ENCODE data around the gene ISX. TPM values are rescaled to one million over a fixed set of nuclear protein-coding genes. Genes with fewer than 3 reads are reported as not detected.

ISX gene
- total and polyA plus RNA-seq, 11 donors = not detected

GRCh38 chr22:35039625-35040024, 26.3 kb upstream of the ISX start:
- TF ChIP-seq, protein P1, sequence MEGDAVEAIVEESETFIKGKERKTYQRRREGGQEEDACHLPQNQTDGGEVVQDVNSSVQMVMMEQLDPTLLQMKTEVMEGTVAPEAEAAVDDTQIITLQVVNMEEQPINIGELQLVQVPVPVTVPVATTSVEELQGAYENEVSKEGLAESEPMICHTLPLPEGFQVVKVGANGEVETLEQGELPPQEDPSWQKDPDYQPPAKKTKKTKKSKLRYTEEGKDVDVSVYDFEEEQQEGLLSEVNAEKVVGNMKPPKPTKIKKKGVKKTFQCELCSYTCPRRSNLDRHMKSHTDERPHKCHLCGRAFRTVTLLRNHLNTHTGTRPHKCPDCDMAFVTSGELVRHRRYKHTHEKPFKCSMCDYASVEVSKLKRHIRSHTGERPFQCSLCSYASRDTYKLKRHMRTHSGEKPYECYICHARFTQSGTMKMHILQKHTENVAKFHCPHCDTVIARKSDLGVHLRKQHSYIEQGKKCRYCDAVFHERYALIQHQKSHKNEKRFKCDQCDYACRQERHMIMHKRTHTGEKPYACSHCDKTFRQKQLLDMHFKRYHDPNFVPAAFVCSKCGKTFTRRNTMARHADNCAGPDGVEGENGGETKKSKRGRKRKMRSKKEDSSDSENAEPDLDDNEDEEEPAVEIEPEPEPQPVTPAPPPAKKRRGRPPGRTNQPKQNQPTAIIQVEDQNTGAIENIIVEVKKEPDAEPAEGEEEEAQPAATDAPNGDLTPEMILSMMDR (IDR thresholded peaks at IDR 0.05) = no peak
- TF ChIP-seq POLR2A (IDR thresholded peaks at IDR 0.05) = no peak
- Histone ChIP-seq H3K4me1 (no peaks in the 10 kb centered on the region), H3K27ac (no peak overlapping the region), H3K9me3 (no peaks in the 10 kb centered on the region), H3K36me3 (no peaks in the 10 kb centered on the region), H3K27me3 (peaks cover 0 to 20% (median 3%) of the 10 kb centered on the region in 9 donors), H3K4me3 (no peak overlapping the region)
- intact Hi-C loops (cut with DNase I) = loop anchor here in 1 of 10 donors (5.0 kb wide), 1 partner anchor 193 kb away; no protein-coding TSS in a partner anchor
- DNase-seq (no peak), ATAC-seq (no peak)
- 33 to 45% (median 43%) methylated on average over 7 to 10 of the region's 10 CpGs for WGBS, 4 donors

GRCh38 chr22:35043252-35043933, 22.6 kb upstream of the ISX start:
- 68 to 78% (median 71%) methylated on average over 6 of the region's 6 CpGs for WGBS, 4 donors
- Histone ChIP-seq H3K9me3 (peaks cover 0 to 5% (median 0%) of the 10 kb centered on the region in 12 donors), H3K27ac (no peak overlapping the region), H3K4me3 (no peak overlapping the region), H3K27me3 (peaks cover 0 to 47% (median 6%) of the 10 kb centered on the region in 9 donors), H3K36me3 (no peaks in the 10 kb centered on the region), H3K4me1 (no peaks in the 10 kb centered on the region)
- no peak for TF ChIP-seq POLR2A (IDR thresholded peaks at IDR 0.05)
- DNase-seq (no peak), ATAC-seq (no peak)
- intact Hi-C loops (cut with DNase I) = loop anchor here in 1 of 10 donors (5.0 kb wide), 1 partner anchor 189 kb away; no protein-coding TSS in a partner anchor

- intact Hi-C loops (cut with DNase I) = loop anchor here in 1 of 10 donors (5.0 kb wide), 1 partner anchor 188 kb away; no protein-coding TSS in a partner anchor
- no peak for ATAC-seq
- Histone ChIP-seq H3K4me3 (no peak overlapping the region), H3K27me3 (peaks cover 0 to 52% (median 3%) of the 10 kb centered on the region in 9 donors), H3K36me3 (no peaks in the 10 kb centered on the region), H3K9me3 (peaks cover 0 to 5% (median 0%) of the 10 kb centered on the region in 12 donors), H3K4me1 (no peaks in the 10 kb centered on the region), H3K27ac (no peak overlapping the region)
- no peak for TF ChIP-seq POLR2A (IDR thresholded peaks at IDR 0.05)
- WGBS, 4 donors = 45 to 75% (median 69%) methylated on average over 2 of the region's 2 CpGs
- DNase-seq = no peak
These were observed 22.0 kb upstream of the ISX start for GRCh38 chr22:35043934-35044319.

DNA sequence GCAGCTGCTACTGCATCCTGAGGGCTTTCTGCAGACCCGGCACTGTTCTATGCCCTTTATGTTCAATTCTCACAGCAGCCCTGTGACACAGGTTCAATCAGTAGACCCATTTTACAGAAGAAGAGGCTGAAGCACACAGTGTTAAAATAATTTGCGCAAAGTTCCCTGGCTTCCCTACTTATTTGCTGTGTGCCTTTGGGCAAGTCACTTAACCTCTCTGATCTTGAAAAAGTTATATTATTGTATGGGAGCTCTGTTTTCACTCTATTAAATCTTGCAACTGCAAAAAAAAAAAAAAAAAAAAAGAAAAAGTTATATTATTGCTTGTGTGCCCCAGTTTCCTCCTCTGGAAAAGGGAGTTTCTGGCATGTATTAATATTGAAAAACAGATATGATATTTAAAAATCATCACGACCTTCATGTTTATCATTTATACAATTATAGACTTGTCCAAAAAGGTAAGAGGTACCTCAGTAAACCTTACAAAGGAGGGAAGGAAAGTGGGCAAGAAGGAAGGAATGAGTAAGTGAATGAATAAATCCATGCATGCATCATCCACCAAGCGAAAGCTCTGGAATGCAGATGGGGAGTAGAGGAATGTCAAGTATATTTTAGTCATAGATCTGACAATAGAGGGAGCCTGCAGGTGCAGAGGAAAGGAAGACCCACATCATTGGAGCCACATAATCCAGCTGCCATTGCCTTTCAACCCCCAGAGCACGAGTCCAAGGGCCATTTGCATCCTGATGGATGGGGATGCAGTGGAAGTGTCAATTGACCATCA, 21.2 kb upstream of the ISX start:
- TF ChIP-seq POLR2A (IDR thresholded peaks at IDR 0.05) = no peak
- TF ChIP-seq, protein P1 (IDR thresholded peaks at IDR 0.05) = no peak

GRCh38 chr22:35045451-35045850, 20.5 kb upstream of the ISX start:
- Histone ChIP-seq H3K4me1 (no peaks in the 10 kb centered on the region), H3K36me3 (no peaks in the 10 kb centered on the region), H3K27me3 (peaks cover 0 to 47% (median 3%) of the 10 kb centered on the region in 9 donors), H3K4me3 (no peak overlapping the region), H3K9me3 (peaks cover 0 to 5% (median 0%) of the 10 kb centered on the region in 12 donors), H3K27ac (no peak overlapping the region)
- intact Hi-C loops (cut with DNase I) = no loop called here
- no peak for TF ChIP-seq POLR2A (IDR thresholded peaks at IDR 0.05)
- TF ChIP-seq, protein P1 (IDR thresholded peaks at IDR 0.05) = no peak
- ATAC-seq = no peak
- DNase-seq = no peak
- 31 to 54% (median 33%) methylated on average over 9 of the region's 9 CpGs for WGBS, 4 donors

More for the DNA sequence above, 21.2 kb upstream of the ISX start:
- DNase-seq = no peak
- no peak overlapping the region for H3K4me3 ChIP-seq
- H3K9me3 ChIP-seq = peaks cover 0 to 5% (median 0%) of the 10 kb centered on the region in 12 donors
- no peak overlapping the region for H3K27ac ChIP-seq
- intact Hi-C loops (cut with DNase I) = loop anchor here in 1 of 10 donors (5.0 kb wide), 1 partner anchor 188 kb away; no protein-coding TSS in a partner anchor
- 67 to 76% (median 73%) methylated on average over 5 of the region's 5 CpGs for WGBS, 4 donors
- H3K27me3 ChIP-seq = peaks cover 0 to 48% (median 3%) of the 10 kb centered on the region in 9 donors
- no peaks in the 10 kb centered on the region for H3K4me1 ChIP-seq
- no peaks in the 10 kb centered on the region for H3K36me3 ChIP-seq
- ATAC-seq = no peak
